Kidney (tissue), 14 donors: ENCODE data around the gene EDNRA. TPM values are rescaled to one million over a fixed set of nuclear protein-coding genes. Genes with fewer than 3 reads are reported as not detected.
A peak's percentile ranks its signal among the peaks of the same experiment; 100 is the strongest.

Experiments used
- DNase-seq, 5 donors: peaks; one replicate each; pipeline ENCODE4 v3.0.0-alpha.2; 2013 to 2020
- FAIRE-seq: peaks from 2 replicates; lab custom pipeline; 2012; peaks lifted over from hg19 to GRCh38; lab: Jason Lieb, UNC
- H3K27ac ChIP-seq, 2 donors: one replicate each; pipeline ENCODE4 v1.7.0; 2013; ENCODE audit warnings: low read depth in 2 of 2, low read length in 2 of 2, inconsistent platforms in 1 of 2
- H3K27me3 ChIP-seq: one replicate; pipeline ENCODE4 v1.7.1; 2013; ENCODE audit warnings: low read length, inconsistent platforms; ENCODE audit not compliant: control insufficient read depth, insufficient read depth
- H3K36me3 ChIP-seq, 3 donors: one replicate each; pipeline versions ENCODE4 v1.7.0 to v1.7.1; 2013; ENCODE audit warnings: low read length in 3 of 3, control low read depth in 1 of 3, inconsistent platforms in 1 of 3; ENCODE audit not compliant: insufficient read depth in 3 of 3, control insufficient read depth in 2 of 3
- H3K4me1 ChIP-seq, 3 donors: one replicate each; pipeline versions ENCODE4 v1.7.0 to v1.7.1; 2013; ENCODE audit warnings: low read length in 3 of 3, inconsistent platforms in 1 of 3, low read depth in 1 of 3; ENCODE audit not compliant: control insufficient read depth in 2 of 3, insufficient read depth in 2 of 3
- H3K4me3 ChIP-seq, 3 donors: one replicate each; pipeline versions ENCODE4 v1.7.0 to v1.8.1; 2013; ENCODE audit warnings: low read length in 3 of 3, control low read depth in 1 of 3, inconsistent platforms in 1 of 3
- H3K9ac ChIP-seq, 3 donors: one replicate each; pipeline versions ENCODE4 v1.7.0 to v1.7.1; 2013; ENCODE audit warnings: low read length in 3 of 3, control low read depth in 1 of 3, inconsistent platforms in 1 of 3
- H3K9me3 ChIP-seq, 3 donors: one replicate each; pipeline versions ENCODE4 v1.7.0 to v1.7.1; 2013; ENCODE audit warnings: low read length in 3 of 3, control low read depth in 1 of 3, inconsistent platforms in 1 of 3; ENCODE audit not compliant: control insufficient read depth in 2 of 3, insufficient read depth in 1 of 3
- CTCF ChIP-seq: IDR thresholded peaks from 3 replicates; pipeline ENCODE4 v1.5.1; 2012; ENCODE audit warnings: mild to moderate bottlenecking, moderate library complexity, borderline replicate concordance; ENCODE audit not compliant: insufficient read depth; ENCODE audit errors: extremely low read depth
- intact Hi-C: fragments of 100-400 bp; cut with DNase I; formaldehyde crosslinking; loops from one replicate; pipeline ENCODE4 v1.11.1; 2022
- polyA plus RNA-seq: library from polyadenylated mRNA; stranded (reverse); fragments of 350-450 nt; fragmentation: Illumina TruSeq; extraction: RNeasy Lipid Tissue Mini Kit (QIAGEN cat#74804); gene quantifications from one replicate; pipeline ENCODE4 v1.2.3, GENCODE V29; 2014; ENCODE audit warnings: low read depth, low replicate concordance; ENCODE audit not compliant: insufficient read depth
- total RNA-seq: library from RNA; stranded (reverse); fragmentation: NEBNext Ultra II Directional; extraction: Animal tissue kit (Norgen Biotek cat#: 25700); gene quantifications from one replicate; pipeline ENCODE4 v1.2.1, GENCODE V29; 2021
- donor health status: control.
- donor health status: control.
- donor health status: control.
- donor health status: control.
- donor health status: control.
- donor health status: DM: yes; HTN: yes; CAD: no.
- donor health status: Normal renal cell carcinoma (clear cell type).

EDNRA gene
- total and polyA plus RNA-seq, 2 donors from 2014 or later, result 3.2 to 8.1 TPM

GRCh38 chr4:147479786-147480185, 1.1 kb upstream of the EDNRA start:
- no peaks in the 10 kb centered on the region for H3K9me3 ChIP-seq
- no peak overlapping the region for H3K27ac ChIP-seq
- no peak for TF ChIP-seq CTCF
- no peak overlapping the region for H3K9ac ChIP-seq
- no peak for DNase-seq
- no peaks in the 10 kb centered on the region for H3K27me3 ChIP-seq
- H3K36me3 ChIP-seq, result no peaks in the 10 kb centered on the region
- H3K4me3 ChIP-seq, result no peak overlapping the region
- no peaks in the 10 kb centered on the region for H3K4me1 ChIP-seq
- no peak for FAIRE-seq
- intact Hi-C loops, result no loop called here

GRCh38 chr4:147480502-147480890, 401 bp upstream of the EDNRA start:
- intact Hi-C loops, result no loop called here
- FAIRE-seq, result no peak
- Histone ChIP-seq H3K4me3 (peak overlapping the region in 2 of 3 donors; percentile 43 to 63), H3K9ac (peak overlapping the region in 2 of 3 donors; percentile 27 to 34), H3K36me3 (no peaks in the 10 kb centered on the region), H3K4me1 (no peaks in the 10 kb centered on the region), H3K9me3 (no peaks in the 10 kb centered on the region), H3K27me3 (no peaks in the 10 kb centered on the region), H3K27ac (peak overlapping the region in 1 of 2 donors; percentile 22)
- peak in 1 of 5 donors; percentile 24 for DNase-seq
- no peak for TF ChIP-seq CTCF

- peak overlapping the region; percentile 18 to 80 (median 43) for H3K4me3 ChIP-seq
- H3K36me3 ChIP-seq, result no peaks in the 10 kb centered on the region
- FAIRE-seq (no peak), DNase-seq (peak in 3 of 5 donors; percentile 39 to 77 (median 71))
- no peaks in the 10 kb centered on the region for H3K27me3 ChIP-seq
- no peak for TF ChIP-seq CTCF
- peak overlapping the region in 1 of 3 donors; percentile 69 for H3K9ac ChIP-seq
- no peaks in the 10 kb centered on the region for H3K9me3 ChIP-seq
- peak overlapping the region; percentile 3 to 22 for H3K27ac ChIP-seq
- H3K4me1 ChIP-seq, result no peaks in the 10 kb centered on the region
- intact Hi-C loops, result no loop called here
Measured at GRCh38 chr4:147481577-147482109, 746 bp downstream of the EDNRA start.

GRCh38 chr4:147482281-147482680, 1.4 kb downstream of the EDNRA start:
- peak overlapping the region in 1 of 3 donors; percentile 69 for H3K9ac ChIP-seq
- FAIRE-seq (no peak), DNase-seq (peak in 1 of 5 donors; percentile 41)
- no peaks in the 10 kb centered on the region for H3K9me3 ChIP-seq
- no peaks in the 10 kb centered on the region for H3K27me3 ChIP-seq
- H3K4me1 ChIP-seq, result no peaks in the 10 kb centered on the region
- intact Hi-C loops, result no loop called here
- H3K27ac ChIP-seq, result no peak overlapping the region
- peak overlapping the region in 2 of 3 donors; percentile 43 to 80 for H3K4me3 ChIP-seq
- TF ChIP-seq CTCF, result no peak
- no peaks in the 10 kb centered on the region for H3K36me3 ChIP-seq
